SIG-M5 treated with dmso at 0.1 percent for 504 hours (cell line): Measurements from ENCODE around the gene MAST2.
A peak's percentile ranks its signal among the peaks of the same experiment; 100 is the strongest.
"Not testable (repeated sequence)": the region's sequence is repeated elsewhere in the genome, so short reads cannot be mapped to it uniquely, and the experiment has no call there.

Experiments used
- DNase-seq: peaks from one replicate; lab custom pipeline; 2025; ENCODE audit not compliant: unreplicated experiment; lab: John Stamatoyannopoulos, UW

The MAST2 gene

GRCh38 chr1:45857101-45857700, 53.8 kb downstream of the MAST2 start:
- DNase-seq: no peak

GRCh38 chr1:45857755-45858492, 54.5 kb downstream of the MAST2 start:
- DNase-seq: not testable (repeated sequence)

DNA sequence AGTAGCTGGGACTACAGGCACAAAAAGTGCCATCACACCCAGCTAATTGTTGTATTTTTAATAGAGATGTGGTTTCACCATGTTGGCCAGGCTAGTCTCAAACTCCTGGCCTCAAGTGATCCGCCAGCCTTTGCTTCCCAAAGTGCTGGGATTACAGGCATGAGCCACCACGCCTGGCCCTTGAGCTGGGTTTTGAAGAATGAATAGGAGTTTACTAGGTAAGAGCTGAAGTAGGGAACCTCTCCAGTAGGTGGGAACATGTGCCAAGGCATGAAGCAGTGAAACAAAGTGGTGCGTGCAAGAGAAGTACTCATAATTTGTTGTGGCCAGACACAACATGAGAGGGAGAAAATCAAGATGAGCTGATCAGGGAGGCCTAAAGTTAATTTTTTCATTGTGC, 55.8 kb downstream of the MAST2 start:
- no peak for DNase-seq

DNA sequence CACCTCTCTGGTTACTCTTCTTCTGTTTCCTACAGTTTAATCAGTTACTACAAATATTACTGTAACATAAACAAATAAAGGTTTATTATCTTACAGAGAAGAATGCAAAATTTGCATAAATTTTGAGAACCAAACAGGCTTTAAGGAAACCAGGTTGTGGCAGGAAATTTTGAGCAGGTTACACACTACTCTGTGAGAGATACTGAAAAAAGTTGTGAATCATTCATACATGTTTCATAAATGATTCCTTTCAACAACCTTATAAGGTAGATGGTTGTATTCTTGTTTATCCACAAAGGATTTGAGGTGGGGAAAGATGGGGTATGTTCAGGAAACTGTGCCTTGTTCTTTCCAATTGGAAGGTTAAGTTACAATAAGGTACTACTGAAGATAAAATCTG, 58.6 kb downstream of the MAST2 start:
- no peak for DNase-seq

GRCh38 chr1:45863218-45863617, 59.8 kb downstream of the MAST2 start:
- DNase-seq: no peak

DNA sequence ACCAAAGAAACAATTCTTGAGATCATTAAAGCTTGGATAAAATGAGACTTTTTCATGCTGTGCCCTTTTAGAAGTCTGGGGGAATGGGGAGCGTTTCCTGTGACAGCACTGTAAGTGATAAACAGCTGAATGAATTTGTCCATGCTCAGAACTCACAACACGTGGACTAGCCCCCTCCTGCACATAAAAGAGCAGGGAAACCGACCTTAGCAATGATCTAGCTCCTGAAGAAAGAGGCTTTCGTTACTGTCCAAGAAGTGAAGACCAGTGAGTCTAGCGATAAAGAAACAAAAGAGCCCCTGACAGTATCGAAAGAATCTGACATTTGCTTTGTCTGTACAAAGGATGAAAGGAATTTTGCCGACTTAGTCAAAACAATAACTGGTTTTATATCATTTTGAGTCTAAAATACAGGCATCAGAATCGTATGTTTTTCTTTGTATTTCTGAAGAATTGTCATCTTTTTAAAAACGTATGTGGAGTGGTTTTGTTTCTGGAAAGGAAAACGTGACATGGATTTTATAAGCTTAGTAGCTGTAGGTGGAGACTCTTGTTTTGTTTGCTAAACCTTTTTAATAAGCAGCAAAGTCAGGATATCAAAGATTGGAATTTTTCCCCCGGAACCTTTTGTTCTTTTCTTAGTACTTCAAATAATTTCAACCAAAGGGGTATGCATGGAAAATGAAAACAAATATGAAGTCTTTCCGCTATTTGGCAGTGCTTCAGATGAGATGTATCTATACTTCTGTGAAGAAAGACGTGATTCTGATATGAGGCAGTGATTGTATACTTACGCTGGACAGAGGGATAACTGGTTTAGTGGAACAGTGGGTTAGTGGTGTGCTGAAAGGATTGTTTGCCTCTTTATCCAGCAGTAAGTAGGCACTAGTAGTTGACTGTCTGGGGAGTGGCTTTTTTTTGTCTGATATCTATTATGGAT, 61.0 kb downstream of the MAST2 start:
- DNase-seq: no peak

GRCh38 chr1:45867697-45868348, 64.4 kb downstream of the MAST2 start:
- no peak for DNase-seq

GRCh38 chr1:45868861-45869260, 65.4 kb downstream of the MAST2 start:
- no peak for DNase-seq

DNA sequence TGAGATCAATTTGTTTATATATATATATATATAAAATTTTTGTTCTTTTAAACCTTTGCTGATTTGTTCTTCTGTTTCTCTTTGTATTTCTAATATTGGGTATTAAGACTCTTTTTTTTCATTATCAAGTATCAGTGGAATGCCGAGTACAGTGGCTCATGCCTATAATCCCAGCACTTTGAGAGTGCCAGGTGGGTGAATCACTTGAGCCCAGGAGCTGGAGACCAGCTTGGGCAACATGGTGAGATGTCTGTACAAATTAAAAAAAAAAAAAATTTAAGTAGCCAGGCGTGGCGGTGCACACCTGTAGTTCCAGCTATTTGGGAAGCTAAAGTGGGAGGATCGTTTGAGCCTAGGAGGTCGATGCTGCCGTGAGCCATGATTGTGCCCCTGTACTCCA, 67.1 kb downstream of the MAST2 start:
- no peak for DNase-seq

GRCh38 chr1:45872173-45872801, 68.9 kb downstream of the MAST2 start:
- DNase-seq: not testable (repeated sequence)

GRCh38 chr1:45876000-45876617, 72.7 kb downstream of the MAST2 start:
- no peak for DNase-seq

- DNase-seq: no peak
Measured at GRCh38 chr1:45877264-45877663, 73.9 kb downstream of the MAST2 start.

- peak; percentile 5 for DNase-seq
Measured at GRCh38 chr1:45879885-45880598, 76.6 kb downstream of the MAST2 start.

DNA sequence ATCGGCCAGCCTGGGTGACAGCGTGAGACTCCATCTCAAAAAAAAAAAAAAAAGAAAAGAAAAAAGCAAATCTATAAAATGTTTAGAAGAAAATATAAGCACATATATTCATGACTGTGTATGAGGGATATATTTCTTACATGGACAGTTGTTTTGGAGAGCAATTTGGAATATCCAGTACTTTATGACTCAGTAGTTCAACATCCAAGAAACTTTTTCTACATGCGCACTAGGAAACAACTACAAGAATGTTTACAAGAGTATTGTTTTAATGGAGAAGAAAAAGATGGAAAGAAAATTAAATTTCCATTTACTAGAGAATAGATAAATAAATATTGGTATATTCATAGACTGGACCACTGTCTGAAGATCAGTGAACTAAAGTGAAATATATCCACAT, 77.5 kb downstream of the MAST2 start:
- DNase-seq: no peak

GRCh38 chr1:45883658-45884057, 80.2 kb downstream of the MAST2 start:
- DNase-seq: no peak

DNA sequence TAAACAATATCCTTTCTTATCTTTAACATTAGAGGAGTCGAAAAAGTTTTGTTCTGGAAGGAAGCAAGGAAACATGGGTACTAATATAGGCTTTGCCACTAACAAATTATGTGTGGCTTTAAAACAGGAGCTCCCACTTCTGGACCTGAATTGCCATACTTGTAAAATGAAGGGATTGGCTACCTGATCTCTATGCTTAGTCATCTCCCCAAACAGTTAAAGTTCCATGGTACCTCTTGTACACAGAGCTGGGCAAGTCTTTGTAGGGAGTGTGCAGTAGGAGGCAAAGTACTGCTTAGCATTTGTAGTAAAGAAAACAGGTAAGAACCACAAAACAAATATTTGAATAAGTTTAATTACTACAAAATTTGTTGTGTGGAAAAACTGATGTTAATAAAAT, 81.3 kb downstream of the MAST2 start:
- no peak for DNase-seq

DNA sequence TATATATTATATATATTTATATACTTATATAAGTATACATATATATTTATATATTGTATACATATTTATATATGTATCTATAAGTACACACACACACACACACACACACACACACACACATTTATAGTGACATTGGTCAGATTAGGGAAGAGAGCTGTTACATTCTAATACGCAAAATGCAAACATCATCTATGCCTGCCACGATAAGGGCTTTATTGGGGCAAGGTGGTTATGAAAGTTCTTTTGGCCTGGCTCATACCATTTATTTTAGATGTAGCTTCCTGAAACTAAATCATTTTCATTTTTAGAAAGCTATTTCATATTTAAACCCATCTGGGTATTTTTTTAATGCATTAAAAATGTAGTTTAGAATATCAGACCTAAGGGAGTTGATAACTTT, 82.8 kb downstream of the MAST2 start:
- DNase-seq: no peak

DNA sequence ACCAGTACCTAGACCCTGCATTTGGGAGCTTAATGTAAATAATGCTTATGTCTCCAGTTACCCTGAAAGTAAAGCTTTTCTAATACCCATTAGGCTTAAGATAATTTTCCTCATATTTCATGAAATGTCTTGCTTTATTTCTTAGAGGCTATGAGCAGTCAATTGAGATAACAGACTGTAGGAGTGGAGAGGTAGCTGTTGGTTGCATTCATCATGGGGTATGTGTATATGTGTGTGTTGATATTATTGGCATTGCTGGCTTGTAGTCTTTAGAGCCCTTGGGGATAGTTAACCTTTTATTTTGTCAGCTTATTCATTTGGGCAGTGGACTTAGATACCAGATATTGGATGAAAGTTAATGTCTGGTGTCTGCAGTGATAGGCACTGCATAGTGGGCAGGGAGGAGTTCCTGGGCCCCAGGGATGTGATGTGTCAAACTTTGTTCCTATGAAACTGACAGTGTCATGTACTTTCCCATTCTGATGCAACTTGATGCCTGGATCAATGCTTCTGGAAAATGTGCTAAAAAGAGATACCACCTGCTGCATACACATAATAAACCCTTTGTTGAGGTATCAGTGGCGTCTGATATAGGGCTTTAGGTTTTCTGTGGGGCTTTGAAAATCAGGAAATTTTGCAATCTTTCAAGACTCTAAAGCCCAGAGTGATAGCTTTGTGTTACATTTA, 83.9 kb downstream of the MAST2 start:
- no peak for DNase-seq

- DNase-seq: no peak
Measured at GRCh38 chr1:45890078-45890477, 86.7 kb downstream of the MAST2 start.
